K562 (cell line): ENCODE results near the gene MAGI1. TPM values are rescaled to one million over a fixed set of nuclear protein-coding genes. Genes with fewer than 3 reads are reported as not detected.

Experiments
- ATAC-seq: fragments of 200-7000 bp; cut with Tn5 transposase; 3 replicates; pipeline ENCODE4 v1.9.1; 2020; ENCODE audit warnings: moderate library complexity
- BruUV-seq: library from RNA; stranded (reverse); fragments of 400-500 nt; replicated peaks from 2 replicates; lab custom pipeline; 2021; lab: Mats Ljungman, UMichigan
- CTCF ChIA-PET: fragments of 300-600 bp; formaldehyde crosslinking; extraction: SDS; loops from one replicate; lab custom pipeline; 2021; ENCODE audit warnings: low intra/inter-chr PET ratio; lab: Yijun Ruan, JAX
- POLR2A ChIA-PET: fragments of 300-600, 350-650 bp; sonication (Branson Sonifier 250); formaldehyde crosslinking; extraction: SDS; loops from one replicate; lab custom pipeline; 2021; ENCODE audit warnings: antibody characterized with exemption, inconsistent platforms; lab: Yijun Ruan, JAX
- DNase-seq, 4 experiments: peaks; one replicate each; pipeline versions ENCODE4 v3.0.0 to v3.0.0-alpha.2; 2011 to 2018; ENCODE audit warnings: low spot score in 3 of 4, mixed read lengths in 3 of 4; ENCODE audit errors: extremely low read depth in 1 of 4
- FAIRE-seq: peaks from 2 replicates; lab custom pipeline; 2011; peaks lifted over from hg19 to GRCh38; lab: Jason Lieb, UNC
- H2AFZ ChIP-seq: 2 replicates; pipeline ENCODE4 v1.6.0; 2011; ENCODE audit warnings: low read depth, low read length, control low read depth, inconsistent platforms
- H3K27ac ChIP-seq: fragments of 200-600 bp; 3 replicates; pipeline ENCODE4 v1.8.0; 2011; ENCODE audit warnings: low read depth, mild to moderate bottlenecking, control low read depth, inconsistent platforms, low read length, moderate library complexity, mixed read lengths; ENCODE audit errors: extremely low read depth
- H3K27me3 ChIP-seq, 2 experiments: fragments of 300-600 bp in 1 of 2; 2 replicates in 1 of 2; 3 replicates in 1 of 2; pipeline versions ENCODE4 v1.6.0 to v1.8.0; 2011; ENCODE audit warnings: inconsistent platforms in 2 of 2, low read length in 2 of 2, mild to moderate bottlenecking in 1 of 2, mixed read lengths in 1 of 2, moderate library complexity in 1 of 2; ENCODE audit not compliant: control insufficient read depth in 2 of 2, insufficient read depth in 2 of 2
- H3K36me3 ChIP-seq: fragments of 300-600 bp; 3 replicates; pipeline ENCODE4 v1.8.0; 2011; ENCODE audit warnings: mild to moderate bottlenecking, low read length, inconsistent platforms; ENCODE audit not compliant: control insufficient read depth, insufficient read depth
- H3K4me1 ChIP-seq, 2 experiments: fragments of 200-600 bp in 1 of 2; replicated peaks in 1 of 2; 2 replicates in 1 of 2; 3 replicates in 1 of 2; pipeline versions ENCODE4 v1.5.1 to v1.8.0; 2011; ENCODE audit warnings: inconsistent platforms in 2 of 2, low read length in 2 of 2, mild to moderate bottlenecking in 1 of 2, mixed read lengths in 1 of 2, moderate library complexity in 1 of 2; ENCODE audit not compliant: control insufficient read depth in 2 of 2, insufficient read depth in 2 of 2
- H3K4me2 ChIP-seq: 2 replicates; pipeline ENCODE4 v1.6.1; 2011; ENCODE audit warnings: low read length, control low read depth, inconsistent platforms, mixed read lengths; ENCODE audit not compliant: insufficient read depth
- H3K4me3 ChIP-seq: fragments of 200-600 bp; sonication (generic), shearing (Covaris generic); 2 replicates; pipeline ENCODE4 v1.5.1; 2016; ENCODE audit warnings: control low read depth, inconsistent platforms
- H3K79me2 ChIP-seq: fragments of 200-600 bp; 3 replicates; pipeline ENCODE4 v1.8.0; 2011; ENCODE audit warnings: low read length, inconsistent platforms; ENCODE audit not compliant: control insufficient read depth, insufficient read depth
- H3K9ac ChIP-seq, 2 experiments: 2 replicates each; pipeline versions ENCODE4 v1.6.0 to v1.6.1; 2011; ENCODE audit warnings: low read depth in 2 of 2, low read length in 2 of 2, control low read depth in 1 of 2, inconsistent platforms in 1 of 2, mild to moderate bottlenecking in 1 of 2, mixed read lengths in 1 of 2; ENCODE audit not compliant: insufficient read depth in 1 of 2
- H3K9me1 ChIP-seq: one replicate; pipeline ENCODE4 v1.6.0; 2011; ENCODE audit warnings: inconsistent platforms, mild to moderate bottlenecking, low read length, moderate library complexity; ENCODE audit not compliant: control insufficient read depth, insufficient read depth
- H3K9me3 ChIP-seq: replicated peaks from 2 replicates; pipeline ENCODE4 v1.5.1; 2011; ENCODE audit warnings: low read depth, low read length, inconsistent platforms; ENCODE audit not compliant: control insufficient read depth, insufficient read depth
- H4K20me1 ChIP-seq: replicated peaks from 2 replicates; pipeline ENCODE4 v1.6.1; 2011; ENCODE audit warnings: low read length, inconsistent platforms, mixed read lengths; ENCODE audit not compliant: control insufficient read depth, insufficient read depth
- CBX3 ChIP-seq, 2 experiments: IDR thresholded peaks; 1 replicate in 1 of 2; 2 replicates in 1 of 2; pipeline ENCODE4 v1.6.1; 2012; ENCODE audit warnings: inconsistent platforms in 2 of 2, low read length in 2 of 2, borderline replicate concordance in 1 of 2, control low read depth in 1 of 2
- MEIS2 ChIP-seq: fragments of 450-650 bp; IDR thresholded peaks from 2 replicates; pipeline ENCODE4 v1.6.1; 2014; ENCODE audit warnings: mild to moderate bottlenecking; ENCODE audit not compliant: partially characterized antibody
- TCF3 ChIP-seq: sonication (generic); formaldehyde crosslinking; IDR thresholded peaks from 2 replicates; pipeline ENCODE4 v1.4.0; 2020; ENCODE audit warnings: mild to moderate bottlenecking, missing genetic modification reagents
- TRIM24 ChIP-seq, 2 experiments: fragments of 450-650 bp; IDR thresholded peaks; 2 replicates each; pipeline ENCODE4 v1.6.1; 2016
- ZC3H11A ChIP-seq: IDR thresholded peaks from 2 replicates; pipeline ENCODE4 v1.6.1; 2012; ENCODE audit warnings: low read depth, low read length, improper control_type of control experiment
- ZNF324 ChIP-seq: fragments of 250-450 bp; sonication (Bioruptor Pico); IDR thresholded peaks from 2 replicates; pipeline ENCODE4 v1.4.0; 2020; ENCODE audit warnings: mild to moderate bottlenecking
- ZZZ3 ChIP-seq: fragments of 450-650 bp; IDR thresholded peaks from 2 replicates; pipeline ENCODE4 v1.6.1; 2016; ENCODE audit warnings: antibody characterized with exemption, mild to moderate bottlenecking, moderate library complexity
- WGBS: fragments of 100-300 bp; shearing (Covaris generic); methylation state at CpG from one replicate; pipeline ENCODE4 v1.1.6; 2016; ENCODE audit warnings: low coverage, mixed read lengths; ENCODE audit not compliant: insufficient coverage; ENCODE audit errors: missing lambda C conversion rate; 5-methylcytosine and 5-hydroxymethylcytosine counted together
- in situ Hi-C: fragments of 300-500 bp; cut with MboI; formaldehyde crosslinking; loops from 4 replicates; pipeline ENCODE4 v1.15.0; 2018; ENCODE audit warnings: inconsistent platforms, mixed read lengths
- intact Hi-C: fragments of 100-400 bp; cut with micrococcal nuclease; formaldehyde crosslinking; loops from 2 replicates; pipeline ENCODE4 v1.14.2; 2022
- polyA plus RNA-seq, 8 experiments: library from polyadenylated mRNA; depleted of rRNA in 4 of 8; stranded (reverse) in 5 of 8; unstranded in 3 of 8; fragments of >200 nt; fragmentation: Nextera tagmentation in 2 of 8; fragmentation: Illumina TruSeq in 1 of 8; extraction: Ambion mirVana in 2 of 8; extraction: Trizol in 1 of 8; gene quantifications; 2 replicates each; pipeline versions ENCODE4 v1.2.1 to v1.2.3, GENCODE V29; 2011 to 2014; ENCODE audit warnings: inconsistent platforms in 1 of 8, missing spikeins in 1 of 8
- total RNA-seq, 7 experiments: library from RNA; depleted of rRNA in 6 of 7; stranded (reverse); fragments of >200 nt in 6 of 7; fragmentation: Illumina TruSeq in 2 of 7; extraction: Trizol in 2 of 7; gene quantifications; 2 replicates each; pipeline versions ENCODE4 v1.2.1 to v1.2.3, GENCODE V29; 2011 to 2021; ENCODE audit warnings: low replicate concordance in 1 of 7
- TF ChIP-seq, protein P1 (sequence below): fragments of 450-650 bp; IDR thresholded peaks from 2 replicates; pipeline ENCODE4 v1.6.1; 2018; ENCODE audit warnings: mild to moderate bottlenecking, low read depth; ENCODE audit not compliant: partially characterized antibody
- TF ChIP-seq, protein P2 (sequence below): fragments of 250-450 bp; sonication (Bioruptor Pico); IDR thresholded peaks from 2 replicates; pipeline ENCODE4 v1.5.0; 2021
- TF ChIP-seq, protein P3 (sequence below): fragments of 450-650 bp; formaldehyde crosslinking; conservative IDR thresholded peaks from 2 replicates; pipeline ENCODE4 v1.4.0; 2022; ENCODE audit warnings: mild to moderate bottlenecking, missing genetic modification characterization

The MAGI1 gene
- total and polyA plus RNA-seq, 9 of the 15 experiments (the other 6 are each of a cell fraction or from before 2014, with no cell fraction given): 7.8 to 59.4 (median 43.2) TPM

DNA sequence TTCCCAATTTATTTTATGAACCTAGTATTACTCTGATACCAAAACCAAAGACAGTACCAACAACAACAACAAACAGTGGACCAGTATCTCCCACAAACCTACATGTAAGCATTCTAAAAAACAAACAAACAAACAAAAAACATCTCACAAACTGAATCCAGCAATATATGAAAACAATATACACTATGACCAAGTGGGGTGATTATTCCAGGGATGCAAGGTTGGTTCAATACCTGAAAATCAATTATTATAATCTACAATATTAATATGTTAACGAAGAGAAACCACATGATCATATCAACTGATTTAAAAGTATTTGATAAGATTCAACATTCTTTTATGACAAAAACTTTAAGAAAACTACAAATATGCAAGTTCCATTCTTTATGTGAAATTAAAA, 391.3 kb downstream of the MAGI1 start:
- H2AFZ ChIP-seq: no peak overlapping the region
- H3K4me1 ChIP-seq: no peaks in the 10 kb centered on the region
- peak in 1 of 2 experiments; percentile 6; a peak in 1 of 4 replicates for TF ChIP-seq TRIM24 (IDR thresholded peaks at IDR 0.05)
- no peak for TF ChIP-seq ZC3H11A
- TF ChIP-seq, protein P1, sequence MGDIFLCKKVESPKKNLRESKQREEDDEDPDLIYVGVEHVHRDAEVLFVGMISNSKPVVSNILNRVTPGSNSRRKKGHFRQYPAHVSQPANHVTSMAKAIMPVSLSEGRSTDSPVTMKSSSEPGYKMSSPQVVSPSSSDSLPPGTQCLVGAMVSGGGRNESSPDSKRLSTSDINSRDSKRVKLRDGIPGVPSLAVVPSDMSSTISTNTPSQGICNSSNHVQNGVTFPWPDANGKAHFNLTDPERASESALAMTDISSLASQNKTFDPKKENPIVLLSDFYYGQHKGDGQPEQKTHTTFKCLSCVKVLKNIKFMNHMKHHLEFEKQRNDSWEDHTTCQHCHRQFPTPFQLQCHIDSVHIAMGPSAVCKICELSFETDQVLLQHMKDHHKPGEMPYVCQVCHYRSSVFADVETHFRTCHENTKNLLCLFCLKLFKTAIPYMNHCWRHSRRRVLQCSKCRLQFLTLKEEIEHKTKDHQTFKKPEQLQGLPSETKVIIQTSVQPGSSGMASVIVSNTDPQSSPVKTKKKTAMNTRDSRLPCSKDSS: peak; percentile 46
- TF ChIP-seq MEIS2: no peak
- peak; percentile 93 for TF ChIP-seq ZNF324 (CRISPR knock-in tag)
- TF ChIP-seq TCF3: no peak
- TF ChIP-seq, protein P2, sequence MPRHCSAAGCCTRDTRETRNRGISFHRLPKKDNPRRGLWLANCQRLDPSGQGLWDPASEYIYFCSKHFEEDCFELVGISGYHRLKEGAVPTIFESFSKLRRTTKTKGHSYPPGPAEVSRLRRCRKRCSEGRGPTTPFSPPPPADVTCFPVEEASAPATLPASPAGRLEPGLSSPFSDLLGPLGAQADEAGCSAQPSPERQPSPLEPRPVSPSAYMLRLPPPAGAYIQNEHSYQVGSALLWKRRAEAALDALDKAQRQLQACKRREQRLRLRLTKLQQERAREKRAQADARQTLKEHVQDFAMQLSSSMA (CRISPR knock-in tag): no peak
- TF ChIP-seq, protein P3, sequence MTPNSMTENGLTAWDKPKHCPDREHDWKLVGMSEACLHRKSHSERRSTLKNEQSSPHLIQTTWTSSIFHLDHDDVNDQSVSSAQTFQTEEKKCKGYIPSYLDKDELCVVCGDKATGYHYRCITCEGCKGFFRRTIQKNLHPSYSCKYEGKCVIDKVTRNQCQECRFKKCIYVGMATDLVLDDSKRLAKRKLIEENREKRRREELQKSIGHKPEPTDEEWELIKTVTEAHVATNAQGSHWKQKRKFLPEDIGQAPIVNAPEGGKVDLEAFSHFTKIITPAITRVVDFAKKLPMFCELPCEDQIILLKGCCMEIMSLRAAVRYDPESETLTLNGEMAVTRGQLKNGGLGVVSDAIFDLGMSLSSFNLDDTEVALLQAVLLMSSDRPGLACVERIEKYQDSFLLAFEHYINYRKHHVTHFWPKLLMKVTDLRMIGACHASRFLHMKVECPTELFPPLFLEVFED (CRISPR knock-in tag): no peak
- 0 out of 3 replicates have a peak, but pooled peaks of 1 of the 2 experiments have one; percentile 40 for TF ChIP-seq CBX3 (IDR thresholded peaks at IDR 0.05; ENCODE audit: borderline replicate concordance in 1 of 2, low read length in 2 of 2)
- TF ChIP-seq ZZZ3: no peak
- in situ Hi-C loops: no loop called here
- 33% methylated on average over 1 of the region's 1 CpG for WGBS
- CTCF ChIA-PET: no interaction called here
- no peak for DNase-seq
- no peak for ATAC-seq
- intact Hi-C loops: no loop called here
- no peaks in the 10 kb centered on the region for H3K36me3 ChIP-seq
- FAIRE-seq: no peak
- H3K79me2 ChIP-seq: no peaks in the 10 kb centered on the region
- no peak overlapping the region for H3K27ac ChIP-seq
- H3K9me1 ChIP-seq: no peaks in the 10 kb centered on the region
- H3K9me3 ChIP-seq: peaks cover 4% of the 10 kb centered on the region
- POLR2A ChIA-PET: no interaction called here
- H3K4me3 ChIP-seq: no peak overlapping the region
- no peaks in the 10 kb centered on the region for H3K27me3 ChIP-seq
- H4K20me1 ChIP-seq: no peaks in the 10 kb centered on the region
- no TSS peak for BruUV-seq
- no peak overlapping the region for H3K4me2 ChIP-seq
- no peak overlapping the region for H3K9ac ChIP-seq
